ENCODE measurements around the gene ENOX1.

DNA sequence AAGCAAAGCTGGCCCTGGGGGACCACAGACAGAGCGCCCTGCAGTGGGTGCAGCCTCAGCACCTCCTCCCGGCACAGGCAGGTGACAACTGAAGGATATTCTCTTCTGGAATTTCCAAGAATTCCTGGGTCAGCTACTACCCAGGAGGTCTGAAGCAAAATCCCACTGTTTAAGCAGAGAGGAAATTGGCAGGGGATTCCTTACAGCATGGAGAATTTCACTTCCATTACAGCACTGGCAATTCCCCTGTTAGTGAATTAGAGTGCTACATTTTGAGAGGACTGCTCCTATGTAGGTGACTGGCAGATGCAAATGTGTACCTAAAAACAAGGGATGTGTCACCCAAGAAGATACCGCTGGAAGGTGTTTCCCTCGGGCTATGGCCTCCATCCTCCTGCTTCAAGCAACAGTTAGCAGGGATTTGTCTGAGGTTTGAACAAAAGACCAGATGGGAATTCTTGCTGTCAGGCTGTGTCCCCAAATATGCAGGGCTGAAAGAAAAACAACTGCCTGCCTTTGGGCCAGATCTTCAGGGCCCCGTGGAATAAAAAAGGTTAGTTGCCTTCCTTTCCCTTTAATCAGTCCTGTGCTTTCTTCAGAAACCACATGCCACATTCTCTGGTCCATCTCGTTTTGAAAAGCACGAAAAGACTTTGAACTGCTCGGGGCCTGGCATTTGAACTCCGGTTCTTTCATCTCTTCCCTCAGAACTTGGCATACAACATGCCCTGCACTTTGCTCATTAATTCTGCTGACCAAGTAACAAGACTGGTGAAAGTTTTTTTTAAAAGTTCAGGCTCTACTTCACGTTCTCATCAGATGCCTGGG lies 466.9 kb downstream of the ENOX1 start:
- TF ChIP-seq CTCF (optimal IDR thresholded peaks at IDR 0.05 in 1 of 3, IDR thresholded peaks at IDR 0.05 in 1 of 3, conservative IDR thresholded peaks at IDR 0.05 in 1 of 3; ENCODE audit: extremely low read depth in 1 of 3, insufficient read depth in 2 of 3, low read length in 3 of 3) (no peak), EZH2 (IDR thresholded peaks at IDR 0.05; ENCODE audit: low read length) (no peak)

Measured in keratinocyte (primary cell).